Epithelial cell of proximal tubule (primary cell): Measurements from ENCODE around the gene TECPR1. TPM values are rescaled to one million over a fixed set of nuclear protein-coding genes. Genes with fewer than 3 reads are reported as not detected.

Experiments
- DNase-seq: peaks from one replicate; pipeline ENCODE4 v3.0.0-alpha.2; 2011; ENCODE audit warnings: low read depth
- H3K4me3 ChIP-seq: 2 replicates; pipeline ENCODE4 v1.5.1; 2011; ENCODE audit warnings: low read depth, mild to moderate bottlenecking, low read length
- total RNA-seq: library from RNA; depleted of rRNA; stranded (reverse); fragments of >200 nt; gene quantifications from 2 replicates; pipeline ENCODE4 v1.2.3, GENCODE V29; 2015
- TF ChIP-seq, protein P1 (sequence below): conservative IDR thresholded peaks from 2 replicates; pipeline ENCODE4 v1.5.1; 2012; ENCODE audit warnings: low read depth, mild to moderate bottlenecking, low read length

The TECPR1 gene
- total RNA-seq, 1 donor from 2014 or later, result 16.7 TPM

DNA sequence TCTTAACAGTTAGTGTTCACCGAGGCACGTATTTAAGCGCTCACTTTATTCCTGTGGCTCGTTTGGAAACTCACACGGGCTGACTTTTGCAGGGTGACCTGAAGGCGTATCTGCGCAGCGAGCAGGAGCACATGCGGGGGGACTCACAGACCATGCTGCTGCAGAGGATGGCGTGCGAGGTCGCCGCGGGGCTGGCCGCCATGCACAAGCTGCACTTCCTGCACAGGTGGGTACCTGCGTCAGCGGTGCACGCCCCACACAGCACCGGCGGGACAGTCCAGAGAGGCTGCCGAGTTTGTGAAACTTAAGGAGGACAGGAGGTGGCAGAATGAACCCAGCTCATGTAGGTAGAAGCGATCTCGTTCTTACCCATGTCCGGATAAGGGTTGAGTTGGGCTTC lies 80.6 kb downstream of the TECPR1 start:
- no peak overlapping the region for H3K4me3 ChIP-seq
- TF ChIP-seq, protein P1, sequence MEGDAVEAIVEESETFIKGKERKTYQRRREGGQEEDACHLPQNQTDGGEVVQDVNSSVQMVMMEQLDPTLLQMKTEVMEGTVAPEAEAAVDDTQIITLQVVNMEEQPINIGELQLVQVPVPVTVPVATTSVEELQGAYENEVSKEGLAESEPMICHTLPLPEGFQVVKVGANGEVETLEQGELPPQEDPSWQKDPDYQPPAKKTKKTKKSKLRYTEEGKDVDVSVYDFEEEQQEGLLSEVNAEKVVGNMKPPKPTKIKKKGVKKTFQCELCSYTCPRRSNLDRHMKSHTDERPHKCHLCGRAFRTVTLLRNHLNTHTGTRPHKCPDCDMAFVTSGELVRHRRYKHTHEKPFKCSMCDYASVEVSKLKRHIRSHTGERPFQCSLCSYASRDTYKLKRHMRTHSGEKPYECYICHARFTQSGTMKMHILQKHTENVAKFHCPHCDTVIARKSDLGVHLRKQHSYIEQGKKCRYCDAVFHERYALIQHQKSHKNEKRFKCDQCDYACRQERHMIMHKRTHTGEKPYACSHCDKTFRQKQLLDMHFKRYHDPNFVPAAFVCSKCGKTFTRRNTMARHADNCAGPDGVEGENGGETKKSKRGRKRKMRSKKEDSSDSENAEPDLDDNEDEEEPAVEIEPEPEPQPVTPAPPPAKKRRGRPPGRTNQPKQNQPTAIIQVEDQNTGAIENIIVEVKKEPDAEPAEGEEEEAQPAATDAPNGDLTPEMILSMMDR, result no peak
- no peak for DNase-seq

GRCh38 chr7:98170966-98171365 lies 81.1 kb downstream of the TECPR1 start:
- TF ChIP-seq, protein P1, result no peak
- no peak for DNase-seq
- H3K4me3 ChIP-seq, result no peak overlapping the region

DNA sequence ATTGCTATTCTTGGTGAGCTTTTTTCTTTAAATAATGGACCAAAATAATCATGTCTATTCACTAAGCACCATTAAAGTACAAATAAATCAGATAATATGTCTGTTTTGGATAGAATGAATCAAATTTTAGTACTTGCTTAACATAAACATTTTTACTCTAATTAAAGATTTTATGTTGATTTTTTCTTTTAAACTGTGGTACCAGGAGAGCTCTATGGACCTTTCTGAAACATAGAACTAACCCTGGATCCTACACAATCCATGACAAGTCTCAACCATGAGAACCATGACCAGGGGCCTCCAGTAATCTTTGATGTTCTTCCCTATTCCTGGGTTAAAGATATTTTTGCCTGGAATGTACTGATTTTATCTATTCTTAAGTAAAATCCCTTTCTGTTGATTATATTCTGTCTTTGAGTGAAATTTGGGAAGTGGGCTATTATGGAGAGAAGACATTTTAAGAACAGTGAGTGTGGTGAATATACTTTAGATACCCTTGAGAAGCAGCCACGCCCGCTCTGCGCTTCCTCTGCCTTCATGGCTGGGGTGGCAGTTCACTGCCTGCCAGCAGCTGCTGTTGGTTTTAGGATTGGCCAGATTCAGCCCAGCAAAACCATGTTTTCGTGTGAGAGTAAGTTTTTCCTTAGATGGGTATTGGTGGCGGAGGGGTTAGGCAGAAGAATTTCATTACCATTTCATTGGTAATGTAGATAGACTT lies 83.0 kb downstream of the TECPR1 start:
- H3K4me3 ChIP-seq, result no peak overlapping the region
- DNase-seq, result no peak
- TF ChIP-seq, protein P1, result no peak

DNA sequence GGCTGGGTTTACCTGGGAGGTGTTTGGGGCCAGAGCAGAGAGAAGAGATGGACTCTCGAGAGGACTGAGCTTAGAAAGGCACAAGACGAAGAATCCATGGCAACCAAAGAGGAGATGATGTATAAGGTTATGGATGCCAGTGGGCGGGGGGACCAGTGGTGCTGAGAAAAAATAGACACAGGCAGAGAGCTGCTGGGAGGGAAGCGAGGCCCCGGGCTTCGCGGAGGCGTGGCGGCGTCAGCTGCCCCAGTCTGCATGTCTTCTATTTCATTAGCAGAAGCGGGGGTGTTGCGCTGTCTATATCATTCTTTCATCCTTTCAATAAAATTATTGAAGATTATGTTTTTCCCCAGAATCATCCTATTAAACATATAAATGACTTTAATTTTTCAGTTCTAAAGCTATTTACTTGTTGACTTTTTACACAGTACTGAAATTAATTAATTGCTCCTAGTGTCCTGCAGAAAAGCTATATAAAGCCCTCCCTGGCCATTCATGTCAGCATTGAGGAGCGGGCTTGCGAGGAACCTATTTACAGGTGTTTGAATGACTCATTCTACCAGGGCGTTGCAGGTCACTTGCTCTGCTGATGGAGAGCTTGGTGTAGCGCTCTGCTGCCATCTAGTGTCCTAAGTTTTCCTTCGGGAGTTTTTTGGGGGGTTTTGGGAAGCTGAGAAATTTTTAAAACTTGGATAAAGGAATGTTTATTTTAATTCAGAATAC lies 83.7 kb downstream of the TECPR1 start:
- no peak overlapping the region for H3K4me3 ChIP-seq
- TF ChIP-seq, protein P1, result peak; percentile 97
- no peak for DNase-seq

DNA sequence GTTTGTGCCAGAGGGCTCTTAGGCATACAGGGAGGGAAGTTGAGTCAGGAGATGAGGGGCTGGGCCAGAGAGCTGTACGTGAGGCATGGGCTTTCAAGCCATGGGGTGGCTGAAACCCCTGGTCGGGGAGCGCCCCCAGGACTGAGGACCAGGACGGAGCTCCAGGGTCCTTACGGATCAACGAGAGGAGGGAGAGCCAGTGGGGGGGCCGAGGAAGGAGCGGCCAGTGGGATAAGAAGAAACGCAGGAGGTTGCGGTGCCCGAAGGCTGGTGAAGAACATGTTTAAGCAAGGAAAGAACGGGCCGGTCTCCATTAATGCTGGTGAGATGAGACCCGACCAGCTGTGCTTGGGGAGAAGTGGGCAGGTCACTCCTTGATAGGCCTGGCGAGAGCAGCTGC lies 84.4 kb downstream of the TECPR1 start:
- no peak overlapping the region for H3K4me3 ChIP-seq
- TF ChIP-seq, protein P1, result no peak
- DNase-seq, result no peak

- no peak for DNase-seq
- no peak overlapping the region for H3K4me3 ChIP-seq
- TF ChIP-seq, protein P1, result no peak
These were observed 85.4 kb downstream of the TECPR1 start for GRCh38 chr7:98166668-98166970.
